GM19238 (cell line): ENCODE measurements around the gene CHCHD6.

Experiments
- DNase-seq: peaks from one replicate; pipeline ENCODE4 v3.0.0; 2011; ENCODE audit warnings: low spot score; ENCODE audit not compliant: insufficient read length

CHCHD6 gene

DNA sequence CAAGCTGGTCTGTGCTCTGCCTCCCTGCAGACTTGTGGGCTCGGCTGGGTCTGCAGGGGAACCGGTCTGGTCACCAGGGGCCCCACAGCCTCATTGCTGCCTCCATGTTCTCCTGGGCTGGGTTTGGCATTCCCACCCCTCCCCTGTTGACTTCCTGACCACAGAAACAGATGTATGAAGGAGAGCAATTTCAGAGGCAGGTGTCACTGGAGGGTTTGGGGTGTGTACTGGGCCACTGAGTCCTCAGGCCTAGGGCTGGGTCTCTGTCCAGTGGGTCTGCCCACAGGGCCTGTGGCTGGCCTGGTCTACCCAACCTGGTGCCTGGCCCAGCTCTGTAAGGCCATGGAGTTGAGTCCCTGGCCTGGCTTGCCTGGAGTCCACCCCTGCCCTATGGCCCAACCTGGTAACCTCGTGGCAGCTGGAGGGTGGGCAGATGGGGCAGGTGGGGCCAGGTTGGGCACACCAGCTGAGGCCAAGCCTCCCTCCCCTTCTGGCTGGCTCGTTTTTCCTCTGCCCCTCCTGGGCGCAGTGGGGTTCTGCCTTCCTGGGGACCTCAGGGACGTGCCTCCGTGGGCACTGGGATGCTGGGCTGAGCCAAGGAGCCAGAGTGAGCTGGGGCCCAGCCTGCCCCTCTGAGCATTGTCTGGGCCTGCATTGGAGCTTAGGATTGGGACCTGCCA, 299.7 kb downstream of the CHCHD6 start:
- no peak for DNase-seq

DNA sequence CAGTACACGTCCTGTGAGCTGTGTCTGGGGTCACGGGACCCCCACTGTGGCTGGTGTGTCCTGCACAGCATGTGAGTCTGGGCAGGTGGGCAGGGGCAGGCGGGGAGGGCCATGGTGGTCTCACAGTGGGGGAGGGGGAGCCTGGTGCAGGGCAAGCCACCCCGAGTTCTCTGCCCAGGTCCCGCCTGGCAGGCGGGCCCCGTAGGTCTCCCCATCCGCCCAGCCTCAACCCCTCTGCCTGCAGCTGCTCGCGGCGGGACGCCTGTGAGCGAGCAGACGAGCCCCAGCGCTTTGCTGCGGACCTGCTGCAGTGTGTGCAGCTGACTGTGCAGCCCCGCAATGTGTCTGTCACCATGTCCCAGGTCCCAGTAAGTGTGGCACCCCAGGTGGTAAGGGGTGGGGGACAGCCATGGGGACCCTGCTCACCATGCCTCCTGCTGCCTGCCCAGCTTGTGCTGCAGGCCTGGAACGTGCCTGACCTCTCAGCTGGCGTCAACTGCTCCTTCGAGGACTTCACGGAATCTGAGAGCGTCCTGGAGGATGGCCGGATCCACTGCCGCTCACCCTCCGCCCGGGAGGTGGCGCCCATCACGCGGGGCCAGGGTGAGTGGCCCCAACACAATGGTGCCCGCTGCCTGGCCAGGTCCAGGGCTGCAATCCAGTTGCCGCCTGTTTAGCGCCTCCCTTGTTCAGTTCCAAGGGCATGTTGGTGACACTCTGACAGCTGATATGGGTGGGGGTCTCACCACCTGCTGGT, 300.8 kb downstream of the CHCHD6 start:
- DNase-seq, result no peak

- DNase-seq, result no peak
These were observed 301.9 kb downstream of the CHCHD6 start for GRCh38 chr3:127005864-127006500.

GRCh38 chr3:127006781-127007436, 302.9 kb downstream of the CHCHD6 start:
- DNase-seq, result no peak

DNA sequence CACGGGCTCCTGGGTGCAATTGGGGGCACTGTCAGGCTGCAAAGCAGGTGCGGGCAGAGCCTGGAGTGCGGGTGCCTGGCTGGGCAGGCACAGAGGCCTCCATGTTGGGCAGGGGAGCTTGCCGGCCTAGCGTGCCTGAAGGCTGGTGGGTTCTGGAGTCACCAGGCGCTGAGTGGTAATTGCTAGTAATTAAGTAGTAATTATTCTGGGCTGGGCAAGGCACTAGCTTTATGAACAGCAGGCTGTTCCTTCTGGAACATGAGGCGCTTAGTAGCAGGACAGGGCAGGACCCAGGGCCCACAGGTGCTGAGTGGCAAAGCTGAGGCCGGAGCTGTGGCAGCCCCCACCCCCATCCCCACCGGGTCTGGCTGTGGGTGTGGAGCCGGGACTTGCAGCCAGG, 304.2 kb downstream of the CHCHD6 start:
- DNase-seq, result no peak

- DNase-seq, result no peak
These were observed 305.5 kb downstream of the CHCHD6 start for GRCh38 chr3:127009531-127009930.
